SIG-M5 treated with dmso at 0.1 percent for 504 hours (cell line): ENCODE results near the gene CRYBA2.

Source experiments
- DNase-seq: peaks from one replicate; lab custom pipeline; 2025; ENCODE audit not compliant: unreplicated experiment; lab: John Stamatoyannopoulos, UW

The CRYBA2 gene, protein sequence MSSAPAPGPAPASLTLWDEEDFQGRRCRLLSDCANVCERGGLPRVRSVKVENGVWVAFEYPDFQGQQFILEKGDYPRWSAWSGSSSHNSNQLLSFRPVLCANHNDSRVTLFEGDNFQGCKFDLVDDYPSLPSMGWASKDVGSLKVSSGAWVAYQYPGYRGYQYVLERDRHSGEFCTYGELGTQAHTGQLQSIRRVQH

DNA sequence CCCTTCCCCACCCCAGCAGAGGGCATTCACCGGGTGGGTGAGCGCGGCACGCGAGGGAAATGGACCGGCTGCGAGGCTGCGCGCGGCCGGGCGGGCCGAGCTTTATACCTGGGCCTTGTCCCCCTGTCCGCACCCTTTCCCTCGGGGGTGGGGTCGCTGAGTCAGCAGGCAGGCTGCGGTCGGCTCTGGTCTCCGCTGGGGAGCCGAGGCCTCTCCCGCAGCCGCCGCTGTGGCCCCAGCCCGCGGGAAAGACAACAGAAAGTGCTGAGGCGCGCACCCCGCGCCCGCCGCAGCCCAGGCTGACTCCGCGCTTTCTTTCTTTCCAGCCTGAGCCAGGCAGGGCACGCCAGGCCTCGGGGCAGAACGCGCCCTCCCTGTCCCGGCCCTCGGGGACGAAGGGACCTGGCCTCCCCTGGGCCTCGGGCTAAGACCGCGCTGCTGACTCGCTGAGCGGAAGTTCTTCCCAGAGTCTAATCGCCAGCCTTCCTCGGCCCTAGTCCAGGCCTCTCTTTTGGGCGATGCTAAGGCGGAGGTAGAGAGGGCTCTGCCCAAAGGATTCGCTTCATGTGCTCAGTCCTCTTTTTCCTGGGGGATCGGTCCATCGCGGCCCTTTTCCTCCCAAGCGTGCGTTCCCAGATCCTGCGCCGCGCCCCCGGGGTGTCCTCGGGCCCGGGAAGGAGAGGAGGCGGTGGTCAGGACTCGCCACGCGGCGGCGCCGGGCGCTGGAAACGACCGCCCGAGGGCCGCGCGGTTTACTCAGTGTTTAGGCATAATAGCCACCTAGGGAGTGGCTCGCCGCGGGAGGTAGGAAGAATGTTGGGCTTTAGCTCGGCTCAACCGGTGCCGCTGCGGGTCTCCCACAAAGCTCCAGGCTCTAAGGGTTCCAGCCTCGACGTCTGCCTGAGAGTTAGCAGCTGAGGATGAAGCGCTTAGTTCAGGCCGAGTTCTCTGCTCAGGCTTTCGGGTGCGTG is at the start of gene CRYBA2:
CRYBA2 (minus strand) TSS at position 78 of the 971 bp plus-strand sequence. CDS start 246 bp downstream, outside the sequence.
- DNase-seq = no peak

DNA sequence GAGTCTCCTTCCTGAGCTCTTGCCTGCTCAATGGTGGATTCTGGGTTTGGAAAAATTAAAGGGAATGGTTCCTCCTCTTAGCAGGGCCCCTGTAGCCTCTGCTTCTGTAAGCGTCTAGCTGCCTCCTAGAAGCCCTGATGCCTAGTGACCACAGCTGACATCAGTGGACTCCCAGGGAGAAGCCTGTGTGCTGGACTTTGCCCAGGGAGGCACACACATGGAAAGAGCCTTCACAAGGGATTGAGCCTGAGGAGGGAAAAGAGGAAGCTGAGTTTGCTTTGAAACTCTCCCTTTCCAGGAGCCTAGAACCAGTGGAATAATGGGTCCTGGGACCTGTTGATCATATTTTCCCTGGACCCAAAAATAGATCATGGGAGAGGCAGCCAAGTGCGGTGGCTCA is 49.5 kb upstream of the CRYBA2 start:
- no peak for DNase-seq

DNA sequence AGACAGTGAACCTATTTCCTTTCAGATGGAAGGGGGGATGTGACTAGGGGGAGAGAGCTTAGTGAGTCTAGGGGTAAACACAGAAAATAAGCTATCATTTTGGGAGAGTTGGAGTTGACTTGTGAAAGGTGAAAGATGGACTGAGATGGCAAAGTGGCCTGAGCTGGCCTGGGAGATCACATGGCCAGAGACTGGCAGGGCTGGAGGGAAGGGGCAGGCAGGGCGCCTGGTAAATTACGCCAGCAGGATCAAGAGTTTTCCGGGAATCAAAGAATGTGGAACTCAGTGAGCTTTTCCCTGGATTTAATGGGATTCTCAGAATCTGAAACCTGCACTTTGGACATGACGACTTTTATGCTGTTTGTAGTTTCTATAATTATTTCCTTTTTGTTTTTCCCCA is 48.9 kb upstream of the CRYBA2 start:
- no peak for DNase-seq

DNA sequence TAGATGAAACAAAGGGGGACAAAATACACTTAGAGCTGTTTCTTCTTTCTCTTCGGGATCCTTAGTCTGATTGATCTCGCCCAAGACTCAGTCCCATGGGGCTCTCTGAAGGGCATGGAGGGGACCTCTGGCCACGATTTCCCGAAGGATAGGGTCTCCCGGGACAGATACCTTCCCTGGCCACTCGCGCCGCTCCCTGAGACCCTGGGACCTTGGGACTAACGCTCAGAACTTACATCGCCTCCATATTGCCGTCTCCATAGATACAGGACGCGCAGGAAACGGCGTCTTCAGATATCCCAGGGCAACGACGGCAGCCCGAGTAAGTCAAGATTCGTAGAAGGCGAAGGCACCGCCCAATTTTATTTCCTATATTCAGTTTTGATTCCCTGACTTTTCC is 48.0 kb upstream of the CRYBA2 start, which contains the start of gene CFAP65:
CFAP65 (minus strand) TSS at position 265 of the 400 bp plus-strand sequence. CDS start 2,468 bp downstream, outside the sequence.
- DNase-seq = no peak

DNA sequence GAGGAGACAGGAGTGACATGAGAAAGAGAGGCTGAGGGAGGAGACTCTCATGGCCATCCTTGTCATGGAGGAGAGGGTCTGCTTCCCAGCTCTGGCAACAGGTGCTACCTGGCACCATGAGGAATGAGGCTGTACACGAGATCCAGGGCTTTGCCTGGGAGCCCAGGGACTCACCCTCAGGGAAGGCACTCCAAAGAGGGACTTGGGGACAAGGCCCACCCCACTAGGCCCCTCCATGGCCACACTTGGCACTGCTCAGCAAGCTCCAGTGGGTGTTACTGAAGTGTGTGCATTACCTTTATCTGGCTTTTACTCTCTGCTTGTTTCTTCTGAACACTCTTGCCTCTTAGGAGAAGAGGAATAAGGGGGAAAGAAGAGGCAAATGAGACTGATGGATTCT is 45.4 kb upstream of the CRYBA2 start:
- no peak for DNase-seq

DNA sequence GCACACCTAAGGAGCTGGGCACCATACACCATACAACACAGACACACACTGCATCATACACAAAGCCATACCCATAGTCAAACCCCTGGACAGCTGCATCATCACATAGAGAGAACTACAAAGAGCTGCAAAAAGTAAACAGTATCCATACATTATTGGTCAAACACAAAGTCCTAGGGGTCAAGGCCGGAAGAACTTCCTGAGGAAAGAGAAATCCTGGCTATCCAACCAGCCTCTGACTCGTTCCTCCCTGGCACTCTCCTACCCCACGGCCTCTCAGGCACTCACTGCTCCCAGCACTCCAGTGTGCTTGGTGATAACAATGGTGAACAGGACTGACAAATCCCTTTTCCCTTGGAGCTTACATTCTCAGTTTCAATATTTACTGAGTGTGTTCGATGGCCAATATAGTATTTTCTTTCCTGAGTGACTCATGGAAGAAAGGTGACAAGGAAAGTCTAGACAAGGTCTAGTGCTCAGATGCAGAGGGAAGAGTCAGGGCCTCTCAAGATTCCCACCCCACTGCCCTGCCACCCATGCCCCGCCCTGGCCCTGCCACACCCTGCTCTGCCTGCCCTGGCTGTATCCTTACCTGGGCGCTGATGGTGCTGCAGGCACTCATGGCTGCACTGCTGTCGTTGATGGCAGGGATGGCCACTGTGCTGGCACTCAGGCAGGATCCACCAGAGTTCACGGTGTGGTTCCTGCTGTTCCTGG is 44.7 kb upstream of the CRYBA2 start:
- DNase-seq = no peak

DNA sequence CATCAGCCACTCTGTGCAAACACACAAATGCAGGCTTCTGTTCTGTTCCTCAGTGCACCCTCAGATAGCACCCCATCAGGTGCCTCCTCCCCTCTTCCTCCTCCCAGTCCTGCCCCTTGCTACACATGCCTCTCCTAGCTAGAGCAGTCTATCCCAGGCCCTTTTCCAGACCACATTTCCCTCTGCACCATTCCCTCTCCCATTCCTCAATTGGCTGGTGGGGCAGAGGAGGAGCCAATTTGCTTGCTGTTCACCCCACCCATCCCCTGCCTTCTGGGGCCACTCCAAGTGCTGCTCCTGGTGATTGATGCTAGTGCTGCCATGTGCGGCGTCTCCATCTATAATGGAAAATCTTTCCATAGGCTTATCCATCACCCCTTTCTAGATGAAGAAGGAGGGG is 42.7 kb upstream of the CRYBA2 start:
- DNase-seq = no peak

DNA sequence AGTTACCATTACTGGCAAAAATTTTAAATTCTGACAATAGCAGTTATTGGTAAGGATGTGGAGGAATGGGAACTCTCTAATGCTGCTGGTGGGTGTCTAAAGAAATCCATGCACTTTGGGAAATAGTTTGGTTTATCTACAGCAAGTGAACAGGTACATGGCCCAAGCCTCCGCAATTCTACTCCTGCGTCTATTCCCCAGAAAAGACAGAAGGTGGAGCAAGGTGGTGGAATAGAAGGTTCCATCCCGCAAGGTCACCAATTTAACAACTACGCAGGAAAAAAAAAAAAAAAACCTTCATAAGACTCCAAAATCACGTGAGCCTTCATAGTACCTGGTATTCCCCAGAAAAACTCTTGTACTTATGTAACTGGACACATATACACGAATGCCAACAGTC is 41.6 kb upstream of the CRYBA2 start:
- DNase-seq = no peak

DNA sequence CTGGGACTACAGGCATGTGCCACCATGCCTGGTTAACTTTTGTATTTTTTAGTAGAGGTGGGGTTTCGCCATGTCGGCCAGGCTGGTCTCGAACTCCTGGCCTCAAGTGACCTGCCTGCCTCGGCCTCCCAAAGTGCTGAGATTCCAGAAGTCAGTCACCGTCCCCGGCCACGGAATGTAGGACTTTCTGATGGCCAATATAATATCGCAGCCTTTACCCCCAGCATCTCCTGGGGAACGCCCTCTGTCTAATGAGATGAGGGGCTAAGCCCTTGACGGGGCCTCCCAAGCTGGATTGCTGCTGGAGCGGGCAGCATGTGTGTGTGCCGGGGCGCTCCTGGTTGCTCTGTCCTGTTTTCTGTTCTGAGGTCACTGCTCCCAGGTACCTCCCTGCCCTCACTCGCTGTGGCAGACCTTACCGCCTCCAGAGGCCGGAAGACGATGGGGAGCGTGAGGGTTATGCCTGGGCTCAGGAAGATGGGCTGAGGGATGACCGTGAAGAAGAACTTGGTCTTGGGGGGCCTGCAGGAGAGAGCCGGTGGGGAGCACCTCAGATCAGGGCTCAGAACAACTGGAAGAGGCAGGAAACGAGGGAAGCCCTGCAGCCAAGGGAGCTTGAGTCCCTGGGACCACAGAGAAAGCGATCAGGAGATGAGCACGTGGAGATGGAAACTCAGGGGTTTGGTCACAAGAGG is 39.0 kb upstream of the CRYBA2 start:
- no peak for DNase-seq

- no peak for DNase-seq
Measured at GRCh38 chr2:219031005-219031738, 38.0 kb upstream of the CRYBA2 start.

- no peak for DNase-seq
Measured at GRCh38 chr2:219030177-219030940, 37.1 kb upstream of the CRYBA2 start.

- DNase-seq = peak; percentile 70
Measured at GRCh38 chr2:219029829-219030165, 36.6 kb upstream of the CRYBA2 start.

DNA sequence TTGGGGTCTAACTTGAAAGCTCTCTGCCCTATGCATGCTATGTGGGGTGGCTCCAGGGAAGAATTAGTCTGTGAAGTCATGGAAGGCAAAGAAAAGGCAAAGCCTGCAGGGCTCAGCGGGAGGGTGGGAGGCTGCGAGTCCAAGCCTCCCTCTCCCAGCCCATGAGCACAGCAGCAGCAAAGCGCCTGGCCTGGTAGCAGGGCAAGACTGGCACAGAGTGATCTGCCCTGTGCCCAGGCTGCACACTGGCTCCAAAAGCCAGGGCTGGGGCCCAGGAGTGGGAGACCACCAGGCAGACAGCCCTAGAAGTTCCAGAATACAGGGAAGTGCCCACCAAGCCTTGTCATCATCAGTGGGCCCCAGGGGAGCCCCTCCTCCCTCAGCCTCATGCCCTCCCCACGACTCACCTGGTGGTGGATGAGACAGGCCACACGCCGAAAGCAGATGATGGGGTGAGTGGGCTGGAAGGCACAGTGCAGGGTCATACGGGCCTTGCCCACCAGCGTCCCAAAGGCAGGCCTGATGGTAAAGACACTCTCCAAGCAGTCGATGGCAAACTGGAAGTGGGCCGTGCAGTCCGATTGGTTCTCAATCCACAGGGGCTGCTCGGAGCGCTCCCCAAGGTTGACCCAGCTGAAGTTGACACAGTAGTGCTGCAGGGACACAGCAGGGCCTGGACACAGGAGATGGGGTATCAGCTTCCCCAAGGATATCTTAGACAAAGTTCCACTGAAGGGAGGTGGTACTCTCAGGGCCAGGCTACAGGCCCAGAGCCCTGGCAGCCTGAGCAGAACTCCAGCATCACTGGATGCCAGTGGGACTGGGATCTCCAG is 36.0 kb upstream of the CRYBA2 start:
- no peak for DNase-seq

- DNase-seq = no peak
Measured at GRCh38 chr2:219028141-219028540, 34.9 kb upstream of the CRYBA2 start.

GRCh38 chr2:219027511-219028055 is 34.4 kb upstream of the CRYBA2 start:
- no peak for DNase-seq

DNA sequence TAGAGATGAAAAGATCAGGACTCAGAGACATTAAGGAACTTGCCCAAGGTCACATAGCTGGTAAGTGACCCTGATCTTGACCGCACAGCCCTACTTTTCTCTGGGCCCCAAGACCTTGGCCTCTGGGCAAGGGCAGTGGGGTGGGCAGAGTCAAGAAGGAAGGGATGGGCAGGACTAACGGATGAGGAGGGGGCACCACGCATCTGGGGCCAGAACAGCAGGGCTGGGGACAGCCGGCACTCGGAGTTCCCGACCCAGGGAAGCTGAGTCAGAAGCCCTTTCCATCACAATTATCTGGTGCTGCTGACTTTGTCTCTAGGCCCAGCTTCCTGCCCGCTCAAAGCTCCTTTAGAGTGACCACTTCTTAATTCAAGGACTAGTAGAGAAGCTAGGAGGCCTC is 33.7 kb upstream of the CRYBA2 start:
- no peak for DNase-seq

GRCh38 chr2:219025637-219026585 is 32.7 kb upstream of the CRYBA2 start:
- DNase-seq = no peak
